Tibial nerve (tissue), 4 donors: ENCODE data around the gene NUP93.

Experiments
- CTCF ChIP-seq, 5 experiments: fragments of 200-600 bp in 3 of 5; fragments of 450-650 bp in 2 of 5; sonication (generic) in 3 of 5; IDR thresholded peaks; one replicate each; pipeline ENCODE4 v1.5.1; 2016 to 2019; ENCODE audit warnings: antibody characterized with exemption in 5 of 5, mild to moderate bottlenecking in 3 of 5, moderate library complexity in 2 of 5
- EP300 ChIP-seq, 2 donors: sonication (generic); formaldehyde crosslinking; IDR thresholded peaks; one replicate each; pipeline ENCODE4 v1.6.1; 2017; ENCODE audit warnings: antibody characterized with exemption in 2 of 2, mild to moderate bottlenecking in 1 of 2
- POLR2A ChIP-seq, 2 donors: fragments of 450-650 bp; IDR thresholded peaks; one replicate each; pipeline ENCODE4 v1.6.1; 2017; ENCODE audit warnings: antibody characterized with exemption in 2 of 2, mild to moderate bottlenecking in 2 of 2, moderate library complexity in 2 of 2

GRCh38 chr16:56800355-56800754, 70.4 kb downstream of the NUP93 start:
- TF ChIP-seq CTCF (IDR thresholded peaks at IDR 0.05) (no peak), POLR2A (IDR thresholded peaks at IDR 0.05) (no peak), EP300 (IDR thresholded peaks at IDR 0.05) (no peak)
